A673 (cell line): ENCODE measurements around the gene SDR39U1. TPM values are rescaled to one million over a fixed set of nuclear protein-coding genes. Genes with fewer than 3 reads are reported as not detected.

Source experiments
- BruUV-seq: library from RNA; stranded (reverse); fragments of 400-500 nt; replicated peaks from 2 replicates; lab custom pipeline; 2021; lab: Mats Ljungman, UMichigan
- CTCF ChIA-PET: fragments of 300-600 bp; sonication (Branson Sonifier 250); formaldehyde crosslinking; loops from one replicate; lab custom pipeline; 2022; ENCODE audit warnings: antibody characterized with exemption; lab: Charles Lee
- POLR2A ChIA-PET: fragments of 300-600 bp; sonication (Branson Sonifier 250); formaldehyde crosslinking; loops from one replicate; lab custom pipeline; 2022; ENCODE audit warnings: antibody characterized with exemption; ENCODE audit not compliant: low non-redundant PET; lab: Charles Lee
- DNase-seq: peaks from one replicate; pipeline ENCODE4 v3.0.0-alpha.2; 2015; ENCODE audit warnings: low spot score
- H3K27ac ChIP-seq: fragments of 200-600 bp; sonication (generic); 2 replicates; pipeline ENCODE4 v1.5.1; 2016; ENCODE audit warnings: mixed run types, low read depth, mild to moderate bottlenecking, mixed read lengths, antibody characterized with exemption, low read length; ENCODE audit not compliant: poor library complexity, severe bottlenecking
- H3K27me3 ChIP-seq: fragments of 200-600 bp; sonication (generic); replicated peaks from 2 replicates; pipeline ENCODE4 v1.6.1; 2017; ENCODE audit warnings: mixed run types, low read depth, mild to moderate bottlenecking, mixed read lengths, antibody characterized with exemption, low read length; ENCODE audit not compliant: insufficient read depth, poor library complexity
- H3K36me3 ChIP-seq: fragments of 200-600 bp; sonication (generic); 2 replicates; pipeline ENCODE4 v1.6.1; 2016; ENCODE audit warnings: mixed run types, mild to moderate bottlenecking, mixed read lengths, antibody characterized with exemption, low read length; ENCODE audit not compliant: insufficient read depth, poor library complexity, severe bottlenecking
- H3K4me1 ChIP-seq: fragments of 200-600 bp; sonication (generic); 2 replicates; pipeline ENCODE4 v1.6.1; 2017; ENCODE audit warnings: mixed run types, mild to moderate bottlenecking, mixed read lengths, antibody characterized with exemption, low read length; ENCODE audit not compliant: insufficient read depth, poor library complexity, severe bottlenecking
- H3K4me3 ChIP-seq: fragments of 200-600 bp; sonication (generic); 2 replicates; pipeline ENCODE4 v1.5.1; 2016; ENCODE audit warnings: low read depth, mixed run types, mild to moderate bottlenecking, mixed read lengths, low read length; ENCODE audit not compliant: poor library complexity, severe bottlenecking
- H3K9me3 ChIP-seq: fragments of 200-600 bp; sonication (generic); 2 replicates; pipeline ENCODE4 v1.6.1; 2016; ENCODE audit warnings: mixed run types, low read depth, mild to moderate bottlenecking, mixed read lengths, antibody characterized with exemption, low read length; ENCODE audit not compliant: poor library complexity, severe bottlenecking
- CTCF ChIP-seq: fragments of 300-800, 200-600 bp; sonication (generic); conservative IDR thresholded peaks from 2 replicates; pipeline ENCODE4 v1.5.1; 2017; ENCODE audit warnings: low read depth, mild to moderate bottlenecking, antibody characterized with exemption, low read length, moderate library complexity, mixed read lengths
- EZH2 ChIP-seq: fragments of 200-600 bp; sonication (generic); IDR thresholded peaks from 2 replicates; pipeline ENCODE4 v1.6.1; 2017; ENCODE audit warnings: borderline replicate concordance, low read depth, mild to moderate bottlenecking, mixed read lengths, antibody characterized with exemption, low read length; ENCODE audit not compliant: poor library complexity, severe bottlenecking
- intact Hi-C: fragments of 100-400 bp; cut with micrococcal nuclease; formaldehyde crosslinking; loops from one replicate; pipeline ENCODE4 v1.10.0; 2022; ENCODE audit not compliant: unreplicated experiment
- total RNA-seq: library from RNA; stranded (reverse); gene quantifications from 2 replicates; pipeline ENCODE4 v1.2.3, GENCODE V29; 2021

SDR39U1 gene
- total RNA-seq, 1 experiment from 2014 or later, result 49.1 TPM

GRCh38 chr14:24404814-24405213 lies 37.8 kb downstream of the SDR39U1 start:
- BruUV-seq, result no TSS peak
- Histone ChIP-seq H3K27ac (no peak overlapping the region), H3K4me1 (peaks cover 9% of the 10 kb centered on the region), H3K4me3 (no peak overlapping the region), H3K36me3 (no peaks in the 10 kb centered on the region), H3K27me3 (no peaks in the 10 kb centered on the region), H3K9me3 (no peaks in the 10 kb centered on the region)
- POLR2A ChIA-PET, result no interaction called here
- intact Hi-C loops, result no loop called here
- no peak for DNase-seq
- no peak for TF ChIP-seq EZH2
- CTCF ChIA-PET, result no interaction called here

GRCh38 chr14:24403294-24403998 lies 39.1 kb downstream of the SDR39U1 start:
- no peaks in the 10 kb centered on the region for H3K9me3 ChIP-seq
- no peaks in the 10 kb centered on the region for H3K36me3 ChIP-seq
- intact Hi-C loops, result no loop called here
- no peak overlapping the region for H3K27ac ChIP-seq
- BruUV-seq, result no TSS peak
- DNase-seq, result no peak
- TF ChIP-seq EZH2, result no peak
- no peak for TF ChIP-seq CTCF
- CTCF ChIA-PET, result no interaction called here
- no peak overlapping the region for H3K4me3 ChIP-seq
- POLR2A ChIA-PET, result no interaction called here
- H3K27me3 ChIP-seq, result no peaks in the 10 kb centered on the region
- peaks cover 12% of the 10 kb centered on the region for H3K4me1 ChIP-seq

- BruUV-seq, result no TSS peak
- ChIA-PET CTCF (no interaction called here), POLR2A (no interaction called here)
- Histone ChIP-seq H3K4me3 (no peak overlapping the region), H3K36me3 (no peaks in the 10 kb centered on the region), H3K27ac (no peak overlapping the region), H3K4me1 (peaks cover 18% of the 10 kb centered on the region), H3K9me3 (no peaks in the 10 kb centered on the region), H3K27me3 (no peaks in the 10 kb centered on the region)
- no peak for DNase-seq
- intact Hi-C loops, result no loop called here
- TF ChIP-seq EZH2 (no peak), CTCF (no peak)
Observed at GRCh38 chr14:24401810-24402702, 40.5 kb downstream of the SDR39U1 start.
